Measurements from ENCODE around the gene SH3PXD2A. TPM values are rescaled to one million over a fixed set of nuclear protein-coding genes. Genes with fewer than 3 reads are reported as not detected.

The SH3PXD2A gene
- total RNA-seq, 4 donors from 2014 or later: 55.7 to 71.8 (median 66.8) TPM

DNA sequence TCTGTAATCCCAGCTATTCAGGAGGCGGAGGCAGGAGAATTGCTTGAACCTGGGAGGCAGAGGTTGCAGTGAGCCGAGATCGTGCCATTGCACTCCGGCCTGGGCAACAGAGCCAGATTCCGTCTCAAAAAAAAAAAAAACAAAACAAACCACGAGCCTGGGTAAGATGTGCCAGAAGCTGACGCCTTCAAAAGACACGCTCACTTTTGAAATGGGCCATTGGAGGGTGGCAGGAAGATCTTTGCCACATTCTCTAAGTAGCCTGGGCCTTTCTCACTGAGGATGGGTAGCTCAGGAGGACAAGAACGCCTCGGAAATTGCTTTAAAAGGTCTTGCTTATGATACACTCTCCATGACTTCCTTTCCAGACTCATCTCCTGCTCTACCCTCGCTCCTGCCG lies 172.7 kb downstream of the SH3PXD2A start:
- Histone ChIP-seq H3K4me1 (peaks cover 49% of the 10 kb centered on the region), H3K27me3 (no peaks in the 10 kb centered on the region), H3K36me3 (no peaks in the 10 kb centered on the region), H3K9me3 (no peaks in the 10 kb centered on the region), H3K27ac (peak overlapping the region; percentile 52), H3K4me3 (no peak overlapping the region)
- WGBS: 60% methylated on average over 12 of the region's 12 CpGs
- no peak for DNase-seq (ENCODE audit: low spot score in 2 of 2)
- TF ChIP-seq EP300 (IDR thresholded peaks at IDR 0.05) (no peak), POLR2A (IDR thresholded peaks at IDR 0.05) (no peak), POLR2AphosphoS5 (IDR thresholded peaks at IDR 0.05) (no peak), CTCF (IDR thresholded peaks at IDR 0.05) (no peak)

- H3K36me3 ChIP-seq: no peaks in the 10 kb centered on the region
- H3K9me3 ChIP-seq: no peaks in the 10 kb centered on the region
- H3K27me3 ChIP-seq: no peaks in the 10 kb centered on the region
- H3K4me1 ChIP-seq: peaks cover 56% of the 10 kb centered on the region
- H3K27ac ChIP-seq: peak overlapping the region; percentile 79
- TF ChIP-seq CTCF (IDR thresholded peaks at IDR 0.05) (no peak), POLR2AphosphoS5 (IDR thresholded peaks at IDR 0.05) (peak in 2 of 3 donors; percentile 24 to 85)
- WGBS: 81% methylated on average over 23 of the region's 29 CpGs
- H3K4me3 ChIP-seq: no peak overlapping the region
- DNase-seq (ENCODE audit: low spot score in 2 of 2): peak in 1 of 2 donors; percentile 93
Observed at GRCh38 chr10:103681617-103682399, 173.6 kb downstream of the SH3PXD2A start.

GRCh38 chr10:103680869-103681236 lies 174.5 kb downstream of the SH3PXD2A start:
- Histone ChIP-seq H3K27ac (peak overlapping the region; percentile 79), H3K27me3 (no peaks in the 10 kb centered on the region), H3K4me1 (peaks cover 58% of the 10 kb centered on the region), H3K9me3 (no peaks in the 10 kb centered on the region), H3K4me3 (no peak overlapping the region), H3K36me3 (no peaks in the 10 kb centered on the region)
- 62% methylated on average over 6 of the region's 6 CpGs for WGBS
- no peak for TF ChIP-seq CTCF (IDR thresholded peaks at IDR 0.05)
- TF ChIP-seq EP300 (IDR thresholded peaks at IDR 0.05): no peak
- no peak for TF ChIP-seq POLR2AphosphoS5 (IDR thresholded peaks at IDR 0.05)
- no peak for TF ChIP-seq POLR2A (IDR thresholded peaks at IDR 0.05)
- DNase-seq (ENCODE audit: low spot score in 2 of 2): no peak

GRCh38 chr10:103679096-103679790 lies 176.1 kb downstream of the SH3PXD2A start:
- TF ChIP-seq CTCF (IDR thresholded peaks at IDR 0.05) (no peak), POLR2A (IDR thresholded peaks at IDR 0.05) (no peak), POLR2AphosphoS5 (IDR thresholded peaks at IDR 0.05) (no peak), EP300 (IDR thresholded peaks at IDR 0.05) (no peak)
- no peaks in the 10 kb centered on the region for H3K9me3 ChIP-seq
- H3K27ac ChIP-seq: peak overlapping the region; percentile 85
- H3K36me3 ChIP-seq: no peaks in the 10 kb centered on the region
- no peaks in the 10 kb centered on the region for H3K27me3 ChIP-seq
- peaks cover 58% of the 10 kb centered on the region for H3K4me1 ChIP-seq
- no peak for DNase-seq (ENCODE audit: low spot score in 2 of 2)
- no peak overlapping the region for H3K4me3 ChIP-seq
- 79% methylated on average over 4 of the region's 4 CpGs for WGBS

- 0% methylated on average over 2 of the region's 12 CpGs for WGBS
- TF ChIP-seq CTCF (IDR thresholded peaks at IDR 0.05): no peak
- TF ChIP-seq EP300 (IDR thresholded peaks at IDR 0.05): no peak
- no peak for TF ChIP-seq POLR2A (IDR thresholded peaks at IDR 0.05)
- peak in 2 of 3 donors; percentile 26 to 76 for TF ChIP-seq POLR2AphosphoS5 (IDR thresholded peaks at IDR 0.05)
- Histone ChIP-seq H3K27me3 (no peaks in the 10 kb centered on the region), H3K4me3 (peak overlapping the region; percentile 33), H3K9me3 (no peaks in the 10 kb centered on the region), H3K27ac (peak overlapping the region; percentile 85), H3K4me1 (peaks cover 58% of the 10 kb centered on the region), H3K36me3 (no peaks in the 10 kb centered on the region)
- peak; percentile 93 to 95 for DNase-seq (ENCODE audit: low spot score in 2 of 2)
Observed at GRCh38 chr10:103678178-103678526, 177.2 kb downstream of the SH3PXD2A start.
